OCI-LY3 (cell line): Measurements from ENCODE around the gene NCK2.

Experiments used
- CTCF ChIP-seq: fragments of 200-600, 300-600 bp; sonication (generic); IDR thresholded peaks from 2 replicates; pipeline ENCODE4 v1.5.1; 2014; ENCODE audit warnings: antibody characterized with exemption, low read length, low read depth
- EZH2phosphoT487 ChIP-seq: fragments of 200-600 bp; shearing (Covaris generic); IDR thresholded peaks from 2 replicates; pipeline ENCODE4 v1.6.1; 2018; ENCODE audit warnings: antibody characterized with exemption, mixed run types, low read depth

- no peak for TF ChIP-seq CTCF
- TF ChIP-seq EZH2phosphoT487: no peak
These were observed 183.4 kb downstream of the NCK2 start for GRCh38 chr2:105928086-105928485.
